Left lung (tissue), 10 donors: ENCODE measurements around the gene KLHDC10. TPM values are rescaled to one million over a fixed set of nuclear protein-coding genes. Genes with fewer than 3 reads are reported as not detected.
"Not testable (repeated sequence)": the region's sequence is repeated elsewhere in the genome, so short reads cannot be mapped to it uniquely, and the experiment has no call there.

Experiments
- ATAC-seq: fragments of 200-7000 bp; cut with Tn5 transposase; one replicate; pipeline ENCODE4 v1.9.1; 2020; ENCODE audit warnings: moderate library complexity
- DNase-seq, 4 donors: peaks; one replicate each; pipeline ENCODE4 v3.0.0-alpha.2; 2013 to 2020
- H3K27ac ChIP-seq, 2 donors: fragments of 200-600 bp; sonication (generic) in 1 of 2; one replicate each; pipeline versions ENCODE4 v1.5.0 to v1.8.0; 2020 to 2021
- H3K27me3 ChIP-seq, 2 donors: fragments of 200-600 bp; sonication (generic) in 1 of 2; one replicate each; pipeline versions ENCODE4 v1.5.0 to v1.8.0; 2020 to 2021
- H3K36me3 ChIP-seq, 2 donors: fragments of 200-600 bp; sonication (generic) in 1 of 2; one replicate each; pipeline versions ENCODE4 v1.5.0 to v1.8.0; 2020 to 2021
- H3K4me1 ChIP-seq, 2 donors: fragments of 200-600 bp; one replicate each; pipeline ENCODE4 v1.8.0; 2021
- H3K4me3 ChIP-seq, 2 donors: fragments of 200-600 bp; sonication (generic) in 1 of 2; one replicate each; pipeline versions ENCODE4 v1.5.0 to v1.8.0; 2020 to 2021; ENCODE audit warnings: mild to moderate bottlenecking in 1 of 2
- H3K9me3 ChIP-seq, 2 donors: fragments of 200-600 bp; sonication (generic) in 1 of 2; one replicate each; pipeline versions ENCODE4 v1.5.0 to v1.8.0; 2020 to 2021
- CTCF ChIP-seq, 2 donors: fragments of 200-600 bp; sonication (generic) in 1 of 2; IDR thresholded peaks; one replicate each; pipeline versions ENCODE4 v1.5.0 to v1.8.0; 2021; ENCODE audit warnings: antibody characterized with exemption in 2 of 2
- intact Hi-C, 2 donors: fragments of 100-400 bp; cut with DNase I; formaldehyde crosslinking; loops; one replicate each; pipeline versions ENCODE4 v1.11.2 to v1.14.2; 2022
- polyA plus RNA-seq, 6 donors: library from polyadenylated mRNA; unstranded; fragments of 120-200 nt; gene quantifications; one replicate each; pipeline ENCODE4 v1.2.1, GENCODE V29; 2013; ENCODE audit not compliant: insufficient read length in 6 of 6
- total RNA-seq, 2 donors: library from RNA; stranded (reverse); fragmentation: NEBNext Ultra II Directional; extraction: Animal tissue kit (Norgen Biotek cat#: 25700); gene quantifications; one replicate each; pipeline ENCODE4 v1.2.1, GENCODE V29; 2021
- donor health status: DM: no; HTN: yes; CAD: no.
- donor health status: DM: no; HTN: no; CAD: no.

Gene KLHDC10
- total and polyA plus RNA-seq, 8 donors: 33.3 to 39.7 (median 37.9) TPM

- Histone ChIP-seq H3K27ac (no peak overlapping the region), H3K9me3 (no peaks in the 10 kb centered on the region), H3K27me3 (no peaks in the 10 kb centered on the region), H3K36me3 (peaks cover 0 to 9% of the 10 kb centered on the region in 2 donors), H3K4me1 (peaks cover 10 to 46% of the 10 kb centered on the region in 2 donors), H3K4me3 (no peak overlapping the region)
- intact Hi-C loops: loop anchor here in 1 of 2 donors (10.0 kb wide), 1 partner anchor 645 kb away; no protein-coding TSS in a partner anchor
- no peak for ATAC-seq
- TF ChIP-seq CTCF (IDR thresholded peaks at IDR 0.05): no peak
- no peak for DNase-seq
These were observed 9.6 kb downstream of the KLHDC10 start for GRCh38 chr7:130079846-130080394.

- intact Hi-C loops, DNase-seq, H3K9me3 ChIP-seq: not testable (repeated sequence)
These were observed 13.2 kb downstream of the KLHDC10 start for GRCh38 chr7:130083497-130083896.

GRCh38 chr7:130084037-130084875, 13.9 kb downstream of the KLHDC10 start:
- no peak overlapping the region for H3K4me3 ChIP-seq
- H3K36me3 ChIP-seq: no peaks in the 10 kb centered on the region
- DNase-seq: no peak
- ATAC-seq: peak; percentile 30
- intact Hi-C loops: no loop called here
- no peaks in the 10 kb centered on the region for H3K9me3 ChIP-seq
- peaks cover 10 to 31% of the 10 kb centered on the region in 2 donors for H3K4me1 ChIP-seq
- TF ChIP-seq CTCF (IDR thresholded peaks at IDR 0.05): peak; percentile 36 to 48
- no peaks in the 10 kb centered on the region for H3K27me3 ChIP-seq
- H3K27ac ChIP-seq: no peak overlapping the region

More at GRCh38 chr7:130083497-130083896, 13.2 kb downstream of the KLHDC10 start:
- not testable (repeated sequence) for H3K36me3 ChIP-seq, H3K27ac ChIP-seq, H3K27me3 ChIP-seq, ATAC-seq, H3K4me3 ChIP-seq
- H3K4me1 ChIP-seq: peaks cover 10 to 37% of the 10 kb centered on the region in 2 donors

GRCh38 chr7:130085235-130085634, 14.9 kb downstream of the KLHDC10 start:
- H3K27ac ChIP-seq, H3K36me3 ChIP-seq, H3K9me3 ChIP-seq, DNase-seq, H3K4me3 ChIP-seq, ATAC-seq, intact Hi-C loops, H3K27me3 ChIP-seq: not testable (repeated sequence)
- H3K4me1 ChIP-seq: peaks cover 10 to 29% of the 10 kb centered on the region in 2 donors

- Histone ChIP-seq H3K4me3 (no peak overlapping the region), H3K27ac (no peak overlapping the region), H3K9me3 (no peaks in the 10 kb centered on the region), H3K27me3 (no peaks in the 10 kb centered on the region), H3K36me3 (no peaks in the 10 kb centered on the region), H3K4me1 (peaks cover 10 to 28% of the 10 kb centered on the region in 2 donors)
- DNase-seq (no peak), ATAC-seq (peak; percentile 18)
- intact Hi-C loops: no loop called here
- no peak for TF ChIP-seq CTCF (IDR thresholded peaks at IDR 0.05)
These were observed 16.6 kb downstream of the KLHDC10 start for GRCh38 chr7:130086938-130087337.

GRCh38 chr7:130087364-130087763, 17.0 kb downstream of the KLHDC10 start:
- peaks cover 10 to 27% of the 10 kb centered on the region in 2 donors for H3K4me1 ChIP-seq
- intact Hi-C loops: no loop called here
- ATAC-seq (no peak), DNase-seq (no peak)
- no peaks in the 10 kb centered on the region for H3K27me3 ChIP-seq
- no peak overlapping the region for H3K27ac ChIP-seq
- no peaks in the 10 kb centered on the region for H3K36me3 ChIP-seq
- TF ChIP-seq CTCF (IDR thresholded peaks at IDR 0.05): no peak
- no peaks in the 10 kb centered on the region for H3K9me3 ChIP-seq
- no peak overlapping the region for H3K4me3 ChIP-seq
